HepG2 (cell line): Measurements from ENCODE around the gene IHH. TPM values are rescaled to one million over a fixed set of nuclear protein-coding genes. Genes with fewer than 3 reads are reported as not detected.

Experiments used
- PHF21A ChIP-seq: sonication (generic); formaldehyde crosslinking; IDR thresholded peaks from 2 replicates; pipeline ENCODE4 v1.5.0; 2020; ENCODE audit warnings: mild to moderate bottlenecking, missing genetic modification reagents
- PHF5A ChIP-seq: IDR thresholded peaks from one replicate; pipeline ENCODE4 v1.6.1; 2018; ENCODE audit warnings: low read depth, missing genetic modification reagents; ENCODE audit not compliant: unreplicated experiment
- ZNF121 ChIP-seq: sonication (generic); formaldehyde crosslinking; IDR thresholded peaks from 2 replicates; pipeline ENCODE4 v1.5.0; 2020; ENCODE audit warnings: mild to moderate bottlenecking, missing genetic modification reagents
- polyA plus RNA-seq, 8 experiments: library from polyadenylated mRNA; depleted of rRNA in 3 of 8; stranded (reverse) in 7 of 8; unstranded in 1 of 8; fragments of >200 nt; fragmentation: Illumina TruSeq in 4 of 8; extraction: Trizol in 4 of 8; gene quantifications; 2 replicates each; pipeline versions ENCODE4 v1.2.1 to v1.2.3, GENCODE V29; 2011 to 2016; ENCODE audit warnings: low read depth in 4 of 8, missing spikeins in 1 of 8, mixed read lengths in 1 of 8; ENCODE audit not compliant: insufficient read depth in 1 of 8
- total RNA-seq, 5 experiments: library from RNA; depleted of rRNA; stranded (reverse); fragments of >200 nt; fragmentation: Illumina TruSeq; extraction: Trizol; gene quantifications; 2 replicates each; pipeline ENCODE4 v1.2.3, GENCODE V29; 2016; ENCODE audit warnings: low read depth in 1 of 5
- TF ChIP-seq, protein P1 (sequence below): sonication (generic); formaldehyde crosslinking; IDR thresholded peaks from 2 replicates; pipeline ENCODE4 v1.5.0; 2020; ENCODE audit warnings: mild to moderate bottlenecking, missing genetic modification reagents, borderline replicate concordance
- TF ChIP-seq, protein P2 (sequence below): sonication (generic); formaldehyde crosslinking; IDR thresholded peaks from 2 replicates; pipeline ENCODE4 v1.4.0; 2020; ENCODE audit warnings: missing genetic modification reagents, low read depth, mild to moderate bottlenecking, borderline replicate concordance

IHH gene
- total and polyA plus RNA-seq, 2 of the 13 experiments (the other 11 are each of a cell fraction or from before 2014, with no cell fraction given): 0.42 TPM; not detected in 1

DNA sequence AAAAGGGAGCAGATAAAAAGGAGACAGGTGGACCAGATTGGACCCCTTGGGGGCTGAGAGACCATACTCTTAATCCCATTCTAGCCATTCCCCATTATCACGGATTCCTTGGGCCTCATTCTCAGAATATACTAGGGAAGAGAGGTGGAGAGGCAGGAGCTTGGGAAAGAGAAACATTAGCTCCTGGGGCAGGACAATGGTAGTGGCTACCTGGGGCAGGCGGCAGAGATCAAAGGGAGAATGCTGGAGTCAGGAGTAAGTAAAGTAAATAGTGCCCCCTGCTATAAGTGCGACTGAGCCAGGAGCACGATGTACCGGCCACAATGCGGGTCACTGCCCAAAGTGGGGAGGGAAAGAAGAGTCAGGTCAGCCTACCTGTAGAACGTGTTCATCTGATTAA is 20.4 kb upstream of the IHH start (continued):
- TF ChIP-seq, protein P1, sequence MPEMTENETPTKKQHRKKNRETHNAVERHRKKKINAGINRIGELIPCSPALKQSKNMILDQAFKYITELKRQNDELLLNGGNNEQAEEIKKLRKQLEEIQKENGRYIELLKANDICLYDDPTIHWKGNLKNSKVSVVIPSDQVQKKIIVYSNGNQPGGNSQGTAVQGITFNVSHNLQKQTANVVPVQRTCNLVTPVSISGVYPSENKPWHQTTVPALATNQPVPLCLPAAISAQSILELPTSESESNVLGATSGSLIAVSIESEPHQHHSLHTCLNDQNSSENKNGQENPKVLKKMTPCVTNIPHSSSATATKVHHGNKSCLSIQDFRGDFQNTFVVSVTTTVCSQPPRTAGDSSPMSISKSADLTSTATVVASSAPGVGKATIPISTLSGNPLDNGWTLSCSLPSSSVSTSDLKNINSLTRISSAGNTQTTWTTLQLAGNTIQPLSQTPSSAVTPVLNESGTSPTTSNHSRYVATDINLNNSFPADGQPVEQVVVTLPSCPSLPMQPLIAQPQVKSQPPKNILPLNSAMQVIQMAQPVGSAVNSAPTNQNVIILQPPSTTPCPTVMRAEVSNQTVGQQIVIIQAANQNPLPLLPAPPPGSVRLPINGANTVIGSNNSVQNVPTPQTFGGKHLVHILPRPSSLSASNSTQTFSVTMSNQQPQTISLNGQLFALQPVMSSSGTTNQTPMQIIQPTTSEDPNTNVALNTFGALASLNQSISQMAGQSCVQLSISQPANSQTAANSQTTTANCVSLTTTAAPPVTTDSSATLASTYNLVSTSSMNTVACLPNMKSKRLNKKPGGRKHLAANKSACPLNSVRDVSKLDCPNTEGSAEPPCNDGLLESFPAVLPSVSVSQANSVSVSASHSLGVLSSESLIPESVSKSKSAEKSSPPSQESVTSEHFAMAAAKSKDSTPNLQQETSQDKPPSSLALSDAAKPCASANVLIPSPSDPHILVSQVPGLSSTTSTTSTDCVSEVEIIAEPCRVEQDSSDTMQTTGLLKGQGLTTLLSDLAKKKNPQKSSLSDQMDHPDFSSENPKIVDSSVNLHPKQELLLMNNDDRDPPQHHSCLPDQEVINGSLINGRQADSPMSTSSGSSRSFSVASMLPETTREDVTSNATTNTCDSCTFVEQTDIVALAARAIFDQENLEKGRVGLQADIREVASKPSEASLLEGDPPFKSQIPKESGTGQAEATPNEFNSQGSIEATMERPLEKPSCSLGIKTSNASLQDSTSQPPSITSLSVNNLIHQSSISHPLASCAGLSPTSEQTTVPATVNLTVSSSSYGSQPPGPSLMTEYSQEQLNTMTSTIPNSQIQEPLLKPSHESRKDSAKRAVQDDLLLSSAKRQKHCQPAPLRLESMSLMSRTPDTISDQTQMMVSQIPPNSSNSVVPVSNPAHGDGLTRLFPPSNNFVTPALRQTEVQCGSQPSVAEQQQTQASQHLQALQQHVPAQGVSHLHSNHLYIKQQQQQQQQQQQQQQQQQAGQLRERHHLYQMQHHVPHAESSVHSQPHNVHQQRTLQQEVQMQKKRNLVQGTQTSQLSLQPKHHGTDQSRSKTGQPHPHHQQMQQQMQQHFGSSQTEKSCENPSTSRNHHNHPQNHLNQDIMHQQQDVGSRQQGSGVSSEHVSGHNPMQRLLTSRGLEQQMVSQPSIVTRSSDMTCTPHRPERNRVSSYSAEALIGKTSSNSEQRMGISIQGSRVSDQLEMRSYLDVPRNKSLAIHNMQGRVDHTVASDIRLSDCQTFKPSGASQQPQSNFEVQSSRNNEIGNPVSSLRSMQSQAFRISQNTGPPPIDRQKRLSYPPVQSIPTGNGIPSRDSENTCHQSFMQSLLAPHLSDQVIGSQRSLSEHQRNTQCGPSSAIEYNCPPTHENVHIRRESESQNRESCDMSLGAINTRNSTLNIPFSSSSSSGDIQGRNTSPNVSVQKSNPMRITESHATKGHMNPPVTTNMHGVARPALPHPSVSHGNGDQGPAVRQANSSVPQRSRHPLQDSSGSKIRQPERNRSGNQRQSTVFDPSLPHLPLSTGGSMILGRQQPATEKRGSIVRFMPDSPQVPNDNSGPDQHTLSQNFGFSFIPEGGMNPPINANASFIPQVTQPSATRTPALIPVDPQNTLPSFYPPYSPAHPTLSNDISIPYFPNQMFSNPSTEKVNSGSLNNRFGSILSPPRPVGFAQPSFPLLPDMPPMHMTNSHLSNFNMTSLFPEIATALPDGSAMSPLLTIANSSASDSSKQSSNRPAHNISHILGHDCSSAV (CRISPR knock-in tag): no peak
- TF ChIP-seq, protein P2, sequence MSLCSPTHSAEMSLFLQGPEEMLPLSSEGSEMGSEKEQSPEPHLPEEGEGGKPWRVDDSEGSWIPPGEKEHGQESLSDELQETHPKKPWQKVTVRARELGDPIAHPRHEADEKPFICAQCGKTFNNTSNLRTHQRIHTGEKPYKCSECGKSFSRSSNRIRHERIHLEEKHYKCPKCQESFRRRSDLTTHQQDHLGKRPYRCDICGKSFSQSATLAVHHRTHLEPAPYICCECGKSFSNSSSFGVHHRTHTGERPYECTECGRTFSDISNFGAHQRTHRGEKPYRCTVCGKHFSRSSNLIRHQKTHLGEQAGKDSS (CRISPR knock-in tag): peak; percentile 69; the same call in 1 of the 2 replicates
- TF ChIP-seq PHF5A (CRISPR knock-in tag): peak; percentile 30
- TF ChIP-seq PHF21A (CRISPR knock-in tag): peak; percentile 80
- TF ChIP-seq ZNF121 (CRISPR knock-in tag): 0 out of 2 replicates have a peak, but pooled peaks have one; percentile 26
